GM19438 (cell line): Measurements from ENCODE around the gene SLC17A7.

Experiments used
- ATAC-seq: cut with Tn5 transposase; IDR thresholded peaks from one replicate; pipeline ENCODE4 v1.9.1; 2021; ENCODE audit warnings: low read depth; ENCODE audit not compliant: unreplicated experiment

SLC17A7 gene

GRCh38 chr19:49383599-49383998 lies 57.7 kb downstream of the SLC17A7 start:
- no peak for ATAC-seq

DNA sequence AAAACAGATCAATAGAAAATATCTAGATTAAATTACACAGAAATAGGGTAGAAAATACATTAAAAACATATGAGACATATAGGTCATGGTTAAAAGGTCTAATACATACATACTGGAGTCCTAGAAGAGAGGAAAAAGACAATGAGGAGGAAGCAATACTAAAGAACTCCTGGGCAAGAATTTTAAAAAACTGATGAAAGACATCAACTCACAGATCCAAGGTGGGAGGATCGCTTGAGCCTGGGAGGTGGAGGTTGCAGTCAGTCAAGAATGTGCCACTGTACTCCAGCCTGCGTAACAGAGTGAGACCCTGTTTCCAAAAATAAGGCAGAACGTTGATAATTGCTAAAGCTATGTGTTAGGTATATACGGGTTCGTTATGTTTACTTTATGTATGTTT lies 58.7 kb downstream of the SLC17A7 start:
- ATAC-seq, result no peak

DNA sequence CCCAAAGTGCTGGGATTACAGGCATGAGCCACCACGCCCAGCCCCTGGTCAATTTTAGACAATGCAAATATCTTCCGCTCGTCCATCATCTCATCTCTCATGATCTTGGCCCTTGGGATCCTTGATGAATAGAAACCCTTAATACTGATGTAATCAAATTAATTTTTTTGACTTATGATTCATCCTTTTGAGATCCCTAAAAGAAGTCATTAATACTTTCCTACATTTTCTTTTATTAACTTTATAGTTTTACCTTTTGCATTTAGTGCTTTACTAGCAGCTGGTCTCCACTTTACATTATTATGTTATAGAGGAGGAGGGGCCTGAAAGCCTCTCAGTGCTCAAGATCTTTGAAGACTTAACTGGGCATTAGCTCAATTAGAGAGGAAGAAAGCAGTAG lies 60.9 kb downstream of the SLC17A7 start:
- no peak for ATAC-seq
